HEK293T (cell line): Measurements from ENCODE around the gene C1QTNF1.
A peak's percentile ranks its signal among the peaks of the same experiment; 100 is the strongest.
"Not testable (repeated sequence)": the region's sequence is repeated elsewhere in the genome, so short reads cannot be mapped to it uniquely, and the experiment has no call there.

Experiments used
- CTCF ChIA-PET: fragments of 350-600 bp; formaldehyde crosslinking; extraction: SDS; loops from one replicate; lab custom pipeline; 2021; ENCODE audit warnings: antibody characterized with exemption, inconsistent platforms; lab: Yijun Ruan, JAX
- POLR2A ChIA-PET: fragments of 350-600 bp; formaldehyde crosslinking; extraction: SDS; loops from one replicate; lab custom pipeline; 2020; ENCODE audit warnings: antibody characterized with exemption, inconsistent platforms; lab: Yijun Ruan, JAX
- DNase-seq: peaks from one replicate; pipeline ENCODE4 v3.0.0; 2012; ENCODE audit warnings: mixed read lengths; ENCODE audit errors: extremely low spot score
- ARNT ChIP-seq: fragments of 450-650 bp; IDR thresholded peaks from 2 replicates; pipeline ENCODE4 v1.6.1; 2017; ENCODE audit warnings: mild to moderate bottlenecking
- BHLHE40 ChIP-seq: fragments of 450-650 bp; IDR thresholded peaks from 2 replicates; pipeline ENCODE4 v1.6.1; 2016; ENCODE audit warnings: mild to moderate bottlenecking, moderate library complexity, borderline replicate concordance
- CTBP1 ChIP-seq: fragments of 450-650 bp; IDR thresholded peaks from 2 replicates; pipeline ENCODE4 v1.6.1; 2016; ENCODE audit warnings: borderline replicate concordance
- ELF4 ChIP-seq: fragments of 450-650 bp; IDR thresholded peaks from 2 replicates; pipeline ENCODE4 v1.6.1; 2017; ENCODE audit warnings: antibody characterized with exemption
- FOXA1 ChIP-seq: fragments of 450-650 bp; IDR thresholded peaks from 2 replicates; pipeline ENCODE4 v1.6.1; 2016; ENCODE audit warnings: mild to moderate bottlenecking
- FOXK2 ChIP-seq: fragments of 450-650 bp; IDR thresholded peaks from 2 replicates; pipeline ENCODE4 v1.6.1; 2016; ENCODE audit warnings: mild to moderate bottlenecking
- FOXM1 ChIP-seq: fragments of 450-650 bp; IDR thresholded peaks from 2 replicates; pipeline ENCODE4 v1.6.1; 2017; ENCODE audit warnings: mild to moderate bottlenecking, borderline replicate concordance
- HDGF ChIP-seq: fragments of 450-650 bp; IDR thresholded peaks from 2 replicates; pipeline ENCODE4 v1.6.1; 2017; ENCODE audit warnings: antibody characterized with exemption, borderline replicate concordance
- L3MBTL2 ChIP-seq: fragments of 450-650 bp; conservative IDR thresholded peaks from 2 replicates; pipeline ENCODE4 v1.6.1; 2016; ENCODE audit warnings: mild to moderate bottlenecking
- LEF1 ChIP-seq: fragments of 450-650 bp; IDR thresholded peaks from 2 replicates; pipeline ENCODE4 v1.6.1; 2017; ENCODE audit warnings: mild to moderate bottlenecking, borderline replicate concordance
- NFRKB ChIP-seq: fragments of 450-650 bp; IDR thresholded peaks from 2 replicates; pipeline ENCODE4 v1.6.1; 2016; ENCODE audit warnings: mild to moderate bottlenecking, moderate library complexity
- PKNOX1 ChIP-seq: fragments of 450-650 bp; IDR thresholded peaks from 2 replicates; pipeline ENCODE4 v1.6.1; 2016
- SP1 ChIP-seq: fragments of 450-650 bp; IDR thresholded peaks from 2 replicates; pipeline ENCODE4 v1.6.1; 2017
- SUZ12 ChIP-seq: fragments of 450-650 bp; IDR thresholded peaks from 2 replicates; pipeline ENCODE4 v1.6.1; 2016; ENCODE audit warnings: mild to moderate bottlenecking
- TARDBP ChIP-seq: fragments of 450-650 bp; IDR thresholded peaks from 2 replicates; pipeline ENCODE4 v1.6.1; 2016
- ZNF384 ChIP-seq: fragments of 450-650 bp; IDR thresholded peaks from 2 replicates; pipeline ENCODE4 v1.6.1; 2016

Gene C1QTNF1

GRCh38 chr17:79071161-79071740 is 47.3 kb downstream of the C1QTNF1 start:
- POLR2A ChIA-PET, result no interaction called here
- no peak for TF ChIP-seq BHLHE40
- TF ChIP-seq CTBP1, result no peak
- TF ChIP-seq SUZ12, result no peak
- TF ChIP-seq SP1, result no peak
- TF ChIP-seq L3MBTL2, result no peak
- TF ChIP-seq TARDBP, result no peak
- no peak for TF ChIP-seq FOXA1
- TF ChIP-seq ZNF384, result no peak
- no peak for TF ChIP-seq HDGF
- TF ChIP-seq FOXM1, result no peak
- CTCF ChIA-PET, result no interaction called here
- DNase-seq, result no peak

- DNase-seq, result no peak
- no peak for TF ChIP-seq TARDBP
- no peak for TF ChIP-seq LEF1
- no peak for TF ChIP-seq NFRKB
- TF ChIP-seq L3MBTL2, result no peak
- TF ChIP-seq ARNT, result no peak
- TF ChIP-seq SP1, result no peak
- no peak for TF ChIP-seq BHLHE40
- no peak for TF ChIP-seq FOXK2
- TF ChIP-seq ELF4, result no peak
- TF ChIP-seq FOXM1, result no peak
- CTCF ChIA-PET, result interaction anchor here (1.1 kb wide), 1 partner anchor 27 kb away, joined by 3 read pairs; no protein-coding TSS in a partner anchor
- POLR2A ChIA-PET, result no interaction called here
Measured at GRCh38 chr17:79072544-79072943, 48.6 kb downstream of the C1QTNF1 start.

- DNase-seq, result no peak
- ChIA-PET POLR2A (interaction anchor here (1.6 kb wide), 1 partner anchor 45 kb away, joined by 4 read pairs; no protein-coding TSS in a partner anchor), CTCF (interaction anchor here (0.5 to 1.1 kb wide), 2 partner anchors 27 to 85 kb away, joined by 3 read pairs; no protein-coding TSS in a partner anchor)
- no peak for TF ChIP-seq ARNT
- TF ChIP-seq NFRKB, result no peak
- no peak for TF ChIP-seq BHLHE40
- no peak for TF ChIP-seq PKNOX1
- TF ChIP-seq FOXM1, result no peak
- no peak for TF ChIP-seq FOXA1
- TF ChIP-seq ELF4, result no peak
- TF ChIP-seq LEF1, result no peak
- no peak for TF ChIP-seq L3MBTL2
- TF ChIP-seq SP1, result no peak
- no peak for TF ChIP-seq TARDBP
- TF ChIP-seq SUZ12, result no peak
- no peak for TF ChIP-seq HDGF
- no peak for TF ChIP-seq CTBP1
- no peak for TF ChIP-seq FOXK2
- no peak for TF ChIP-seq ZNF384
Measured at GRCh38 chr17:79073016-79073705, 49.2 kb downstream of the C1QTNF1 start.

- ChIA-PET POLR2A (interaction anchor here (1.6 kb wide), 1 partner anchor 45 kb away, joined by 4 read pairs; no protein-coding TSS in a partner anchor), CTCF (interaction anchor here (0.5 to 1.1 kb wide), 2 partner anchors 28 to 85 kb away, joined by 3 read pairs; no protein-coding TSS in a partner anchor)
- TF ChIP-seq ARNT (no peak), ZNF384 (no peak), LEF1 (no peak), TARDBP (no peak), NFRKB (no peak)
- DNase-seq, result no peak
Measured at GRCh38 chr17:79073706-79074088, 49.7 kb downstream of the C1QTNF1 start.

- POLR2A ChIA-PET, result interaction anchor here (0.7 to 1.6 kb wide), 10 partner anchors 11 to 318 kb away, joined by 3 to 7 read pairs (median 3); no protein-coding TSS in a partner anchor
- CTCF ChIA-PET, result interaction anchor here (0.7 to 1.4 kb wide), 4 partner anchors 9 to 320 kb away, joined by 3 to 7 read pairs (median 4); no protein-coding TSS in a partner anchor
- not testable (repeated sequence) for DNase-seq
Measured at GRCh38 chr17:79074121-79074648, 50.2 kb downstream of the C1QTNF1 start.

GRCh38 chr17:79074649-79075445 is 50.9 kb downstream of the C1QTNF1 start, which contains the start of gene ENGASE:
TSS of gene ENGASE (plus strand) at chr17:79074824. CDS start at chr17:79074945, 121 bp downstream.
- ChIA-PET CTCF (interaction anchor here (0.7 to 1.4 kb wide), 4 partner anchors 10 to 319 kb away, joined by 3 to 7 read pairs (median 4); no protein-coding TSS in a partner anchor), POLR2A (interaction anchor here (0.7 to 1.6 kb wide), 10 partner anchors 10 to 318 kb away, joined by 3 to 7 read pairs (median 3); no protein-coding TSS in a partner anchor)
- peak; percentile 99 for DNase-seq
- TF ChIP-seq TARDBP (no peak), PKNOX1 (peak; percentile 42), SP1 (no peak), LEF1 (peak; percentile 69; the same call in 1 of the 2 replicates)
